GM12874 (cell line): ENCODE results near the gene SETDB1.

Source experiments
- CTCF ChIP-seq: IDR thresholded peaks from 2 replicates; pipeline ENCODE4 v1.5.1; 2011; ENCODE audit warnings: low read depth, mild to moderate bottlenecking, control low read depth, low read length, moderate library complexity; ENCODE audit not compliant: insufficient read depth

SETDB1 gene

GRCh38 chr1:150966011-150966410, 39.8 kb downstream of the SETDB1 start:
- no peak for TF ChIP-seq CTCF

GRCh38 chr1:150967936-150968335, 41.8 kb downstream of the SETDB1 start:
- TF ChIP-seq CTCF = no peak

GRCh38 chr1:150968491-150968890, 42.3 kb downstream of the SETDB1 start:
- TF ChIP-seq CTCF = no peak

- TF ChIP-seq CTCF = no peak
Measured at GRCh38 chr1:150969626-150970025, 43.5 kb downstream of the SETDB1 start.

- TF ChIP-seq CTCF = no peak
Measured at GRCh38 chr1:150970808-150971582, 44.8 kb downstream of the SETDB1 start.

- TF ChIP-seq CTCF = peak; percentile 15; the same call in 1 of the 2 replicates
Measured at GRCh38 chr1:150971583-150972416, 45.6 kb downstream of the SETDB1 start.

GRCh38 chr1:150972417-150972940, 46.3 kb downstream of the SETDB1 start:
- no peak for TF ChIP-seq CTCF
